AG04449 (cell line): ENCODE data around the gene GNPAT.

ENCODE experiments used
- CTCF ChIA-PET: fragments of 350-600 bp; formaldehyde crosslinking; extraction: SDS; loops from one replicate; lab custom pipeline; 2021; ENCODE audit warnings: antibody characterized with exemption; lab: Yijun Ruan, JAX
- POLR2A ChIA-PET: fragments of 400-600, 350-600 bp; formaldehyde crosslinking; extraction: SDS; loops from one replicate; lab custom pipeline; 2020; ENCODE audit warnings: antibody characterized with exemption, inconsistent platforms; lab: Yijun Ruan, JAX
- DNase-seq: peaks from one replicate; pipeline ENCODE4 v3.0.0-alpha.2; 2010; ENCODE audit warnings: low read depth, low spot score
- H3K4me3 ChIP-seq: 2 replicates; pipeline ENCODE4 v1.5.1; 2011; ENCODE audit warnings: low read depth, mild to moderate bottlenecking, control low read depth, low read length
- TF ChIP-seq, protein P1 (sequence below): IDR thresholded peaks from one replicate; pipeline ENCODE4 v1.5.1; 2011; ENCODE audit warnings: mild to moderate bottlenecking, moderate library complexity, low read length, control low read depth, inconsistent platforms; ENCODE audit not compliant: insufficient read depth; ENCODE audit errors: missing control alignments

Gene GNPAT

DNA sequence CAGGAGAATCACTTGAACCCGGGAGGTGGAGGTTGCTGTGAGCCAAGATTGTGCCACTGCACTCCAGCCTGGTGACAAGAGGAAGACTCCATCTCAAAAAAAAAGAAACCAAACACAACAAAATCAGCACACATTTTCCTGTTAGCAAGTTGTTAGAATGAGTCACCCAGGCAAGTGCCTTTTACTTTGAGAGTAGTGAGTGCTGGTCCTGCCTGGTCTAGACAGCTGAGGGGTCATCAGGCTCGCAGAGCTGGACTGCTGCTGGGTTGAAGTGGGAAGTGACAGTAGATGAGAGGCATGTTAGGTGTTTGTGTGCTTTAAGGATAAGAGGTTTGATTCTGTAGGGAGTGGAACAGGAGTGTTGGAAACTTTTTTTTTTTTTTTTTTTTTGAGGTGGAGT, 31.9 kb downstream of the GNPAT start:
- TF ChIP-seq, protein P1, sequence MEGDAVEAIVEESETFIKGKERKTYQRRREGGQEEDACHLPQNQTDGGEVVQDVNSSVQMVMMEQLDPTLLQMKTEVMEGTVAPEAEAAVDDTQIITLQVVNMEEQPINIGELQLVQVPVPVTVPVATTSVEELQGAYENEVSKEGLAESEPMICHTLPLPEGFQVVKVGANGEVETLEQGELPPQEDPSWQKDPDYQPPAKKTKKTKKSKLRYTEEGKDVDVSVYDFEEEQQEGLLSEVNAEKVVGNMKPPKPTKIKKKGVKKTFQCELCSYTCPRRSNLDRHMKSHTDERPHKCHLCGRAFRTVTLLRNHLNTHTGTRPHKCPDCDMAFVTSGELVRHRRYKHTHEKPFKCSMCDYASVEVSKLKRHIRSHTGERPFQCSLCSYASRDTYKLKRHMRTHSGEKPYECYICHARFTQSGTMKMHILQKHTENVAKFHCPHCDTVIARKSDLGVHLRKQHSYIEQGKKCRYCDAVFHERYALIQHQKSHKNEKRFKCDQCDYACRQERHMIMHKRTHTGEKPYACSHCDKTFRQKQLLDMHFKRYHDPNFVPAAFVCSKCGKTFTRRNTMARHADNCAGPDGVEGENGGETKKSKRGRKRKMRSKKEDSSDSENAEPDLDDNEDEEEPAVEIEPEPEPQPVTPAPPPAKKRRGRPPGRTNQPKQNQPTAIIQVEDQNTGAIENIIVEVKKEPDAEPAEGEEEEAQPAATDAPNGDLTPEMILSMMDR, result no peak
- POLR2A ChIA-PET, result no interaction called here
- no peak for DNase-seq
- CTCF ChIA-PET, result no interaction called here
- H3K4me3 ChIP-seq, result no peak overlapping the region

DNA sequence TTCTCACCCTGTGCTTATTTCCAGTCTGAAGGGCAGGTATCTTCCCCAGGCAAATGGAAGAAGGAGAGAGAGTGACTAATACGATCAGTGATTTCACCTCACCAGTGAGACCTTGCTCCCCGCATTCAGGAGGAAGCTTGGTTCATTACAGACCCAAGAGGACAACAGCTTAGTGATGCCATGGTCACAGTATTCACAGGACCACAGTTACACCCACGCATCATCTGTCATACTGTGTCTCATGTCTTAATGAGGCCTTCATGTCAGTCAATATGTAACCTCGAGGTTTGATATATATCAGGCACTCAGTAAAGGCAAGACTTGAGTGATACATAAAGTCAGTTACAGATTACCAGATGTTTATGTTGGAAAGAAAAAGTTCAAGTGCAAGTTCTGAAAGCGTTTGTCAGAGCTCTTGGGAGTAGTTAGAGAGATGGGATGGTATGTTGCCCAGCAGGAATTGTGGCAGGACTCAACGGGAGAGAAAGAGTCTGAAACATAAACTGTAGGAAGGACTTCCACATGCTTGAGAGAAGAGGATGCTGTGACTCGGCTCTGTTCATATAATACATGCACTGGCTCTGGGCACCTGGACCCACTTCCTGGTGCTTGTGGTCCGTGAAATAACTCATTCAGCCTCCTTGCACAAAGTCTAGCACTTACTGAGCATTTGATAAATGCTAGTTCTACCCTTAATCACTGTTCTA, 33.3 kb downstream of the GNPAT start:
- TF ChIP-seq, protein P1, result no peak
- POLR2A ChIA-PET, result no interaction called here
- CTCF ChIA-PET, result no interaction called here
- no peak overlapping the region for H3K4me3 ChIP-seq
- DNase-seq, result no peak

DNA sequence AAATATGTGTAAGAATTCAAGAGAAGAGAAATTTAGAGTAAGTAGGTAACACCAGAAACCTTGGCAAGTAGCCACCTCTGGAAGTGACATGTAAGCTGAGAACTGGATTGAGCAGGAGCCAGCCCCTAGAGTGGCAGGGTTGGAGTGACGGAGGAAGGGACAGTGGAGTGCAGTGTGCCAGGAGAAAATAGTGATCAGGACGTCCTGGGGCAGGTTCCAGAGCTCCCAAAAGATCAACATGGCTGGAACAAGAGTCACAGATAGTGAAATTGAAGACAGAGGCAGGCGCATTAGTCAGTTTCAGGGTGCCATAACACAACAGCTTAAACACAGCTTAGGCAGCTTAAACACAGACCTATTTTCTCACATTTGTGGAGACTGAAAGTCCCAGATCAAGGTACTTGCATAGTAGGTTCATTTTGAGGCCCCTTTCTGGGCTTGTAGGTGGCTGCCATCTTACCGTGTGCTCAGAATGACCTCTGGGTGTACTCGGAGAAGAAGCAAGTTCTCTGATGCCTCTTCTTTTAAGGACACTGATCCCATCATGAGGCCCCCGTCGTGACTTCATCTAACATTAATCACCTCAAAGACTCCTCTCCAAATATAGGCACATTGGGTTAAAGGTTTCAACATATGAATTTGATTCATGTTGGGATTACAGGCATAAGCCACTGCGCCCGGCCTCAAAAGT, 37.2 kb downstream of the GNPAT start:
- no peak for DNase-seq
- H3K4me3 ChIP-seq, result no peak overlapping the region
- ChIA-PET CTCF (no interaction called here), POLR2A (no interaction called here)
- TF ChIP-seq, protein P1, result no peak

DNA sequence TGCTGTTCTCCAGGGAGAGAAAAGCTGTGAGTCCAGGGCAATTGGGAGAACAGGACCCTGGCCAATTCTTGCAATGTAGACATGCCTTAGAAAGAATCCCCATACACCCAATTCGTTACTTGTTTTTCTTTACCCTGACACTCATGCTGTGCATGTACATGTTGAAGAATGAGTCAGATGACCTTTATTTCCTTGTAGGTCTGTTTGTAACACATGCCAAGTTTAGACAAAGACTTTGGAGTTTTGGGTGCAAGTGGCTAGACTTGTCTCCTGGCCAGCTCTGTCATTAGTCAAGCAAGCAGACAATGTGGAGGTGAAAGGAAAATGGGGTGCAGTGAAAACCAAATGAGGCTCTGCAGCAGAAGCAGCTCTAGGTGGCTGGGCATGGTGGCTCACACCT, 38.1 kb downstream of the GNPAT start:
- DNase-seq, result no peak
- TF ChIP-seq, protein P1, result no peak
- ChIA-PET POLR2A (no interaction called here), CTCF (no interaction called here)
- no peak overlapping the region for H3K4me3 ChIP-seq

DNA sequence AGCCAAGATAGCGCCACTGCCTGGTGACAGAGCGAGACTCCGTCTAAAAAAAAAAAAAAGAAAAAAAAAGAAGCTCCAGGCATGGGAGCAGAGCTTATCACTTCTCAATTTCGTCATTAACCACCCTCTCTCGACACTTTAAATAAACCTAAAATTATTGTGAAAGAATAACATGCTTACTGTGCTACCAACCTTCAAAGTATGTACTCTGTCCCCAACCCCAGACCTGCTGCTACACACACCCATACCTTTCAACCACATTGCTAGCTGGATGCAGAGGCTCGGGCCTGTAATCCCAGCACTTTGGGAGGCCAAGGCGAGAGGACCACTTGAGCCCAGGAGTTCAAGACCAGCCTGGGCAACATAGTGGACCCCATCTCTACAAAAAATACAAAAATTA, 38.7 kb downstream of the GNPAT start:
- POLR2A ChIA-PET, result no interaction called here
- DNase-seq, result no peak
- CTCF ChIA-PET, result no interaction called here
- TF ChIP-seq, protein P1, result no peak
- no peak overlapping the region for H3K4me3 ChIP-seq

DNA sequence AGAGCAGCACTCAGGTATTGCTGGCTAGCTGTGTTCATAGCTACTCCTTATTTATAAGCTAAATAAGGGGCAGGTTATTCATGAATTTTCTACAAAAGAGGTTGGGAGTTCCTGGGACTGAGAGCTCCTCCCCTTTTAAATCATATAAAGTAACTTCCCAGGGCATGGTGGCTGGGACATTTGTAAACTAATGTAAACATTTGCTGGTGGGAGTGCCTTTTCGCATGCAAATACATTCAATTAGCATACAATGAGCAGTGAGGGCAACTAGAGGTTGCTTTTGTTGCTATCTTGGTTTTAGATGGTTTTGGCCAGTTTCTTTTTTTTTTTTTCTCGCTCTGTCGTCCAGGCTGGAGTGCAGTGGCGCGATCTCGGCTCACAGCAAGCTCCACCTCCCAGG, 43.4 kb downstream of the GNPAT start:
- H3K4me3 ChIP-seq, result no peak overlapping the region
- no peak for DNase-seq
- ChIA-PET CTCF (interaction anchor here (1.1 kb wide), 1 partner anchor 13 kb away, joined by 4 read pairs; no protein-coding TSS in a partner anchor), POLR2A (no interaction called here)
- TF ChIP-seq, protein P1, result no peak
